K562 (cell line): ENCODE measurements around the gene PTPN7. TPM values are rescaled to one million over a fixed set of nuclear protein-coding genes. Genes with fewer than 3 reads are reported as not detected.

Source experiments
- AFF4 ChIP-seq: sonication (generic); formaldehyde crosslinking; IDR thresholded peaks from 2 replicates; pipeline ENCODE4 v1.8.0; 2023; ENCODE audit warnings: mild to moderate bottlenecking, missing genetic modification reagents
- ATF1 ChIP-seq, 2 experiments: fragments of 450-650 bp in 1 of 2; IDR thresholded peaks; 2 replicates each; pipeline ENCODE4 v1.6.1; 2016; ENCODE audit warnings: missing compliant biosample characterization in 1 of 2, missing genetic modification characterization in 1 of 2
- BMI1 ChIP-seq: fragments of 150-350 bp; IDR thresholded peaks from 2 replicates; pipeline ENCODE4 v1.6.1; 2014; ENCODE audit warnings: low read length
- MBD2 ChIP-seq: sonication (generic); IDR thresholded peaks from 2 replicates; pipeline ENCODE4 v1.6.1; 2016; ENCODE audit warnings: low read depth, borderline replicate concordance
- SMAD4 ChIP-seq: fragments of 250-450 bp; sonication (Bioruptor Pico); conservative IDR thresholded peaks from 2 replicates; pipeline ENCODE4 v1.8.0; 2021; ENCODE audit warnings: inconsistent platforms, mild to moderate bottlenecking, moderate library complexity
- TEAD4 ChIP-seq, 2 experiments: sonication (generic) in 1 of 2; formaldehyde crosslinking in 1 of 2; IDR thresholded peaks; 2 replicates each; pipeline versions ENCODE4 v1.6.1 to v1.8.0; 2012 to 2022; ENCODE audit warnings: borderline replicate concordance in 1 of 2, inconsistent platforms in 1 of 2, low read length in 1 of 2, mild to moderate bottlenecking in 1 of 2, missing genetic modification reagents in 1 of 2
- ZMIZ1 ChIP-seq, 2 experiments: fragments of 150-350 bp in 1 of 2; IDR thresholded peaks; 2 replicates each; pipeline ENCODE4 v1.6.1; 2012 to 2016; ENCODE audit warnings: low read depth in 2 of 2, low read length in 2 of 2, mild to moderate bottlenecking in 1 of 2, moderate library complexity in 1 of 2
- ZNF175 ChIP-seq: fragments of 200-800 bp; sonication (Bioruptor generic); IDR thresholded peaks from 2 replicates; pipeline ENCODE4 v1.6.1; 2016; ENCODE audit warnings: low read depth, mild to moderate bottlenecking, missing genetic modification characterization, missing compliant biosample characterization
- polyA plus RNA-seq, 8 experiments: library from polyadenylated mRNA; depleted of rRNA in 4 of 8; stranded (reverse) in 5 of 8; unstranded in 3 of 8; fragments of >200 nt; fragmentation: Nextera tagmentation in 2 of 8; fragmentation: Illumina TruSeq in 1 of 8; extraction: Ambion mirVana in 2 of 8; extraction: Trizol in 1 of 8; gene quantifications; 2 replicates each; pipeline versions ENCODE4 v1.2.1 to v1.2.3, GENCODE V29; 2011 to 2014; ENCODE audit warnings: inconsistent platforms in 1 of 8, missing spikeins in 1 of 8
- total RNA-seq, 7 experiments: library from RNA; depleted of rRNA in 6 of 7; stranded (reverse); fragments of >200 nt in 6 of 7; fragmentation: Illumina TruSeq in 2 of 7; extraction: Trizol in 2 of 7; gene quantifications; 2 replicates each; pipeline versions ENCODE4 v1.2.1 to v1.2.3, GENCODE V29; 2011 to 2021; ENCODE audit warnings: low replicate concordance in 1 of 7
- TF ChIP-seq, protein P1 (sequence below): fragments of 250-450 bp; sonication (Bioruptor Pico); IDR thresholded peaks from 2 replicates; pipeline ENCODE4 v1.5.0; 2021
- TF ChIP-seq, protein P2 (sequence below), 2 experiments: fragments of 450-650 bp; IDR thresholded peaks; 2 replicates each; pipeline ENCODE4 v1.6.1; 2018; ENCODE audit warnings: mild to moderate bottlenecking in 2 of 2, low read depth in 1 of 2; ENCODE audit not compliant: partially characterized antibody in 2 of 2

PTPN7 gene
- total and polyA plus RNA-seq, 9 of the 15 experiments (the other 6 are each of a cell fraction or from before 2014, with no cell fraction given): 18.7 to 144 (median 120) TPM

GRCh38 chr1:202162418-202163280 lies 2.2 kb upstream of the PTPN7 start (continued):
- TF ChIP-seq, protein P1, sequence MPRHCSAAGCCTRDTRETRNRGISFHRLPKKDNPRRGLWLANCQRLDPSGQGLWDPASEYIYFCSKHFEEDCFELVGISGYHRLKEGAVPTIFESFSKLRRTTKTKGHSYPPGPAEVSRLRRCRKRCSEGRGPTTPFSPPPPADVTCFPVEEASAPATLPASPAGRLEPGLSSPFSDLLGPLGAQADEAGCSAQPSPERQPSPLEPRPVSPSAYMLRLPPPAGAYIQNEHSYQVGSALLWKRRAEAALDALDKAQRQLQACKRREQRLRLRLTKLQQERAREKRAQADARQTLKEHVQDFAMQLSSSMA (CRISPR knock-in tag): no peak
- TF ChIP-seq ZNF175 (CRISPR knock-in tag): peak; percentile 14; the same call in 1 of the 2 replicates
- TF ChIP-seq, protein P2, sequence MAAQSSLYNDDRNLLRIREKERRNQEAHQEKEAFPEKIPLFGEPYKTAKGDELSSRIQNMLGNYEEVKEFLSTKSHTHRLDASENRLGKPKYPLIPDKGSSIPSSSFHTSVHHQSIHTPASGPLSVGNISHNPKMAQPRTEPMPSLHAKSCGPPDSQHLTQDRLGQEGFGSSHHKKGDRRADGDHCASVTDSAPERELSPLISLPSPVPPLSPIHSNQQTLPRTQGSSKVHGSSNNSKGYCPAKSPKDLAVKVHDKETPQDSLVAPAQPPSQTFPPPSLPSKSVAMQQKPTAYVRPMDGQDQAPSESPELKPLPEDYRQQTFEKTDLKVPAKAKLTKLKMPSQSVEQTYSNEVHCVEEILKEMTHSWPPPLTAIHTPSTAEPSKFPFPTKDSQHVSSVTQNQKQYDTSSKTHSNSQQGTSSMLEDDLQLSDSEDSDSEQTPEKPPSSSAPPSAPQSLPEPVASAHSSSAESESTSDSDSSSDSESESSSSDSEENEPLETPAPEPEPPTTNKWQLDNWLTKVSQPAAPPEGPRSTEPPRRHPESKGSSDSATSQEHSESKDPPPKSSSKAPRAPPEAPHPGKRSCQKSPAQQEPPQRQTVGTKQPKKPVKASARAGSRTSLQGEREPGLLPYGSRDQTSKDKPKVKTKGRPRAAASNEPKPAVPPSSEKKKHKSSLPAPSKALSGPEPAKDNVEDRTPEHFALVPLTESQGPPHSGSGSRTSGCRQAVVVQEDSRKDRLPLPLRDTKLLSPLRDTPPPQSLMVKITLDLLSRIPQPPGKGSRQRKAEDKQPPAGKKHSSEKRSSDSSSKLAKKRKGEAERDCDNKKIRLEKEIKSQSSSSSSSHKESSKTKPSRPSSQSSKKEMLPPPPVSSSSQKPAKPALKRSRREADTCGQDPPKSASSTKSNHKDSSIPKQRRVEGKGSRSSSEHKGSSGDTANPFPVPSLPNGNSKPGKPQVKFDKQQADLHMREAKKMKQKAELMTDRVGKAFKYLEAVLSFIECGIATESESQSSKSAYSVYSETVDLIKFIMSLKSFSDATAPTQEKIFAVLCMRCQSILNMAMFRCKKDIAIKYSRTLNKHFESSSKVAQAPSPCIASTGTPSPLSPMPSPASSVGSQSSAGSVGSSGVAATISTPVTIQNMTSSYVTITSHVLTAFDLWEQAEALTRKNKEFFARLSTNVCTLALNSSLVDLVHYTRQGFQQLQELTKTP (IDR thresholded peaks at IDR 0.05; ENCODE audit: low read depth in 1 of 2, partially characterized antibody in 2 of 2): peak; percentile 27 to 56
- TF ChIP-seq BMI1: no peak
- TF ChIP-seq MBD2: 0 out of 2 replicates have a peak, but pooled peaks have one; percentile 32
- 0 out of 2 replicates have a peak, but pooled peaks have one; percentile 19 for TF ChIP-seq AFF4
- no peak for TF ChIP-seq TEAD4 (IDR thresholded peaks at IDR 0.05; ENCODE audit: low read length)
- TF ChIP-seq TEAD4 (CRISPR knock-in tag; IDR thresholded peaks at IDR 0.05; ENCODE audit: borderline replicate concordance): 0 out of 2 replicates have a peak, but pooled peaks have one; percentile 26
- TF ChIP-seq ZMIZ1 (IDR thresholded peaks at IDR 0.05; ENCODE audit: low read depth in 2 of 2, low read length in 2 of 2): no peak
- TF ChIP-seq ATF1 (CRISPR knock-in tag; IDR thresholded peaks at IDR 0.05): no peak
- peak; percentile 70 for TF ChIP-seq ATF1 (tag; IDR thresholded peaks at IDR 0.05)
- TF ChIP-seq SMAD4 (CRISPR knock-in tag): peak; percentile 24; the same call in 1 of the 2 replicates
